GM21381 (cell line): ENCODE measurements around the gene ALKBH2.

ENCODE experiments used
- ATAC-seq: cut with Tn5 transposase; IDR thresholded peaks from one replicate; pipeline ENCODE4 v1.9.1; 2021; ENCODE audit warnings: mild to moderate bottlenecking, moderate library complexity; ENCODE audit not compliant: unreplicated experiment

The ALKBH2 gene

DNA sequence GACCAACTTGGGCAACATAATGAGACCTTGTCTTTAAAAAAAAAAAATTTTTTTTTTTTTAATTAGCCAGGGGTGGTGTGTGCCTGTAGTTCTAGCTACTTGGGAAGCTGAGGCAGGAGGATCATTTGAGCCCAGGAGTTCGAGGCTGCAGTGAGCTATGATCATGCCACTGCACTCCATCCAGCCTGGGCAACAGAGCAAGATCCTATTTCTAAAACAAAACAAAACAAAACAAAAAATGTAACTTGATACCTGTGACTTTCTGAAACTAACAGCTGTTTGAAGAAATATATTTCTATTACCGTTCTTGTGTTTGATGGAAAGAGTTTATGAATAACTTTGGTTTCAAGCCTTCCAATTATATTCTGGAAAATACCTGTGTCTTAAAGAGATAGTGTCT is 21.4 kb upstream of the ALKBH2 start:
- ATAC-seq = no peak

GRCh38 chr12:109113661-109114321 is 20.5 kb upstream of the ALKBH2 start:
- ATAC-seq = no peak

GRCh38 chr12:109112720-109113465 is 19.6 kb upstream of the ALKBH2 start:
- no peak for ATAC-seq

DNA sequence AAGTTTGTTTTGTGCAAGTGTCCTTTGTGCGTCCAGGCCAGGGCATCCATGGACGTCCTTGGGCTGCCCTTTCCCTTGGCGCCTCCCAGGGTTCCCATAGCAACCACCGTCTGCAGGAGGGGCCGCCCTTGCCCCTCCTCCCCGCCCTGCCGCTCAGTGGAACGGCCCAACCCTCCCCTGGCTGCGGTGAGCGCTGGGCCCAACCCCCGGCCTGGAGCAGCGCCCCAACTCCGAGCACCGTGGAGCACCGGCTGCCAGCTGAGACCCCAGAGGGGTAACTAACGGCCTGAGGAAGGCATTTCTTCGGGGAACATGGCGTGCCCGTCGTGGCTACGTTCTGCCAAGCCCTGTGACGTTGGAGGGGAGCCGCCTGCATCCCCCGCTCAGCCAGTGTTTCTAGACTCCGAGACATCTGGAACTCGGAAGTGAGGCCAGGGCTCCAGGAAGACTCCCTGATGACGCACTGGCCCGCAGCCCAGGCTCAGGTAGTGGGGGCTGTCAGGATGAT is 17.8 kb upstream of the ALKBH2 start:
- peak; percentile 83 for ATAC-seq

DNA sequence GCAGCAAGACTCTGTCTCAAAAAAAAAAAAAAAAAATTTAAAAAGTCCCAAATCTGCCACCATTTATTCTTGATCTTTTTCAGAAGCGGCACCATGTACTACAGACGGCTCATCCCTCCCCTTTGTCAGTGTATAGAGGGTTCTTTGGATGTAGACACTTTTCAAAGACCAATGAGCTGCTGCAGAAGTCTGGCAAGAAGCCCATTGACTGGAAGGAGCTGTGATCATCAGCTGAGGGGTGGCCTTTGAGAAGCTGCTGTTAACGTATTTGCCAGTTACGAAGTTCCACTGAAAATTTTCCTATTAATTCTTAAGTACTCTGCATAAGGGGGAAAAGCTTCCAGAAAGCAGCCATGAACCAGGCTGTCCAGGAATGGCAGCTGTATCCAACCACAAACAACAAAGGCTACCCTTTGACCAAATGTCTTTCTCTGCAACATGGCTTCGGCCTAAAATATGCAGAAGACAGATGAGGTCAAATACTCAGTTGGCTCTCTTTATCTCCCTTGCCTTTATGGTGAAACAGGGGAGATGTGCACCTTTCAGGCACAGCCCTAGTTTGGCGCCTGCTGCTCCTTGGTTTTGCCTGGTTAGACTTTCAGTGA is 16.6 kb upstream of the ALKBH2 start:
- no peak for ATAC-seq

DNA sequence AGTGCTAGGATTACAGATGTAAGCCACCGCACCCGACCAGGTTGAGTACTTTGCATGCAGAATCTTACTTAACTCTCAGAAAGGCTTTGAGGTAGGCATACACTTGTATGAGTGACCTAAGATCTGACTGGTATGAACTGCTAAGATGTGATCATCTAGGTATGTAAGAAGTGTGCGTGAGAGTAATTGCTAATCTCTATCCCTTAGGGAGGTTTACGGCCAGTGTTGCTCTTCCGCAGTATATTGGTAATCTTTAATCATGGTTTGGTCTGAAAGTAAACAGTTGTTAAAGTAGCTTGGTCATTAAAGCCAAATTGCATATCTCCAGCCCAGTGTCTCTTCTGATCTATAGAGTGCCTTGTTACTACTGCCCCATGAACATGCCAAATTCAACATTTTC is 11.9 kb upstream of the ALKBH2 start:
- ATAC-seq = no peak

DNA sequence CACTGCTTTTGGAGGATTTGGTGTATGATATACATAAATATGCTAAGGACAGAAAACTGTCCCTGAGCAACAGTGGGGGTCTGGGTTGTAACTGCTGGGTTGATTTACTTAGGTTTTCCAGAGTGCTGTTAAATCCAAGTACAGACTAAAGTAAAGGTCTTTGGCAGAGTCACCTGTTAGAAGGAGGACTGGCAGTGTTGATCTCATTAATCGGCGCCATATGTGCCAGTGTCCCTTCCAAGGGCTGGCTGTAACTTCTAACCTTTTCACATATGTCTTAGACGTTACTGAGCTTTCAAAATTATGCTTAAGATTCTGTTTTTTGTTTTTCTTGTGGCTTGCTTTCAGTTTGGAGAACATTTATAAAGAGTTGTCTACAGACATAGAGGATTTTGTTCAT is 9.2 kb upstream of the ALKBH2 start:
- ATAC-seq = no peak

DNA sequence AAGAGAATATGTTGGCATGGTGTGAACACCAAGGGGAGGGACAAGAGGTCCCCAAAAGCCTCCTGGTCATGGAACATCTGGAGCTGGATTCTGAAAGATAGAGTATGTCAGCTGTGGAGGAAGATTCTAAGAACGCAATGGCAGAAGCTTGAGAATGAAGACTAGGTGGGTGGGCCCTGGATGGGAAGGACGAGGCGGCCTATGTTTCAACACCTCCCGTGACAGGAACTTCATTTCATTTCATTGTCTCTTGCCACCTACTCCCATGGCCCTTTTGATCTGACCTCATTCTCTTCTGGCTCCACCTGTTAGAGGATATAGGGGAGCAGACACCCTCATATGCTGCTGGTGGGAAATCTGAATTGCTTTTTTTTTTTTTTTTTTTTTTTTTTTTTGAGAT is 7.5 kb upstream of the ALKBH2 start:
- ATAC-seq = no peak

GRCh38 chr12:109099431-109100020 is 6.3 kb upstream of the ALKBH2 start:
- no peak for ATAC-seq

GRCh38 chr12:109098651-109099050 is 5.4 kb upstream of the ALKBH2 start:
- no peak for ATAC-seq

GRCh38 chr12:109098183-109098604 is 4.9 kb upstream of the ALKBH2 start:
- peak; percentile 26 for ATAC-seq

DNA sequence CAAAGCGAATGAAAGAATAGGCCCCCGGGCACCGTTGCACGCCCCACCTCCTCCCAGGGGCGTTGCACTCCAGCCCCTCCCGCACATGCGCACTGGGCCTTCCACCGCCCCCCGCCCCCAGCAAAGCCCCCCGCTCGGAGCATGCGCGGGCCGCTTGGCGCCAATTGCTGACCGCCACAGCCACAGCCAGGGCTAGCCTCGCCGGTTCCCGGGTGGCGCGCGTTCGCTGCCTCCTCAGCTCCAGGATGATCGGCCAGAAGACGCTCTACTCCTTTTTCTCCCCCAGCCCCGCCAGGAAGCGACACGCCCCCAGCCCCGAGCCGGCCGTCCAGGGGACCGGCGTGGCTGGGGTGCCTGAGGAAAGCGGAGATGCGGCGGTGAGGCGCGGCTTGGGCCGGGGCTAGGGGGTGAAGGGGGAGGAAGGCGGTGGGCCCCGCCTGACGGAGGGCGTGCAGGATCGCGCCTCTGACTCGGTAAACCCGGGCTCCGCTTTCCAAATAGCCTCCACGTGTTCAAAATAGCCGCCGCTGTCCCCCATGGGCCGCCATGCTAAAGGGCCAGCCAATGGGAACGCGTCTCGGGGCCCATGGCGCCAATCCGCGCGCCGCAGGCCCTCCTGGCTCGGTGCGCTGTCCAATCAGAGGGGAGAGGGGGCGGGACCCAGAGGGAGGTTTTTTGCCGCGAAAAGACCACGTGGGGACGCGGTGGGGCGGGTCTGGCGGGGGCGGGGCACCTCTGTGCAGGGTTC is 4.3 kb upstream of the ALKBH2 start, which contains the start of gene UNG:
Gene UNG, plus strand, starts transcription at position 163 of the 748 bp plus-strand sequence. Its CDS starts 83 bp downstream, at position 246.
- ATAC-seq = peak; percentile 83

DNA sequence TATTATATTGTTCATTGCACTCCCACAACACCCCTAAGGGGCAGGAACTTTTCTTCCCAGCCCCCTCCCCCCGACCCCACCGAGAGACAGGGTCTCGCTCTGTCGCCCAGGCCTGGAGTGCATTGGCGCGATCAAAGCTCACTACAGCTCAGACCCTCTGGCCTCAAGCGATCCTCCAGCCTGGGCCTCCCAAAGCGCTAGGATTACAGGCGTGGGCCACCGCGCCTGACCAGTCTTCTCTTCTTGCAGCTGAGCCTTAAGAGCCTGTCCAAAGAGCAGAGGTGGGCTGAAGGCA is 3.8 kb upstream of the ALKBH2 start:
- no peak for ATAC-seq

DNA sequence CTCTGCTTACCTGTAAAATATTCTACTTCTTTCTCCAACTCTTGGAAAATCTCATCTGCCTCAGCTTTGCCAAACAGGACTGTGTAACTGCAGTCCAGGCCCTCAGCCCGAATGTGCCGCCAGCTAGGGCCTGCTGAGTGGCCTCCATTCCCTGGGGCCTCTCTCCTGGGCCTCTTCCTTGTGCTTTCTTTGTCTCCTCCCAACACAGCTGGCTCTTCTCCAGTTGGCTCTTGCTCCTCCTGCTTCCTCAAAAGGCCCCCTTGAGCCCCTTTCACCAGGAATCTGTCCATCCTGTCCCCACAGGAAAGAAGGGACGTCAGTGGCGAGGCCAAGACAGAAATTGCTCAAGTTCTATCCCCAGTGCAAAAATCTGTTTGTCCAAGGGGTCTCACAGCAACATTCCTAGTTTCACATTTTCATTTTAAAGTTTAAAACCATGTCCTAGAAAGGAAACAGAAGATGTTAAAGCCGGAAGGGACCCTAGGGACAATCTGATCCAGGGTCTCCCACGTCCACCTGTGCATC is 713 bp downstream of the ALKBH2 start:
- ATAC-seq = no peak

DNA sequence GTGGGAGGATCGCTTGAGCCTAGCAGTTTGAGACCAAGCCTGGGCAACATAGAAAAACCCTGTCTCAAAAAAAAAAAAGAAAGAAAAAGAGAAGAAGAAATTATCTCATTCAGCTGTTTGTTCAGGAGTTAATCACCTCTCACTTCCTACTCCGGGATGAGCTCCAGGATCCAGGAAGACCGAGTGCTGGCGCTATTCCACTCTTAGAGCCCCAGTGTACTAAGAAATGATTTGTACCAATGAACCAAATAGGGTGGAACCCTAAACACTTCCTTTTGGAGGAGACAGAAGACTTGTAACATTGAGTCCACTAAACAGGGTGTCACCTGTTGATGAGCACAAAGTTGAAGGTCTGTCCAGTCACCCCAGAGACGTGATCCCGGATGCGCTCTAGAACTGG is 3.6 kb downstream of the ALKBH2 start:
- no peak for ATAC-seq

DNA sequence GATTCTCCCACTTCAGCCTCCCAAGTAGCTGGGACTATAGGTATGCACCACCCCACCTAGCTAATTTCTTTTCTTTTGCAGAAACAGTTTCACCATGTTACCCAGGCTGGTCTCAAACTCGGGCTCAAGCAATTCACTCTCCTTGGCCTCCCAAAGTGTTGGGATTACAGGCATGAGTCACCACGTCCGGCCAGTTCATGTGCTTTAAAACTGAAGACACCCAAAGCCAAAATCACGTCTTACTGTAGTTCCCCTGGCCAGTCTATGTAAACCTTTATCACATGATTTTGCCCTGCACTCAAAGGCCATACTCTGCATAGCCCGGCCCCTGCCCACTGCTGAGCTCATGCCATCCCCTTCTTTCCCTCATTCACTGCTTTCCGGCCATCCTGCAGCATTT is 4.5 kb downstream of the ALKBH2 start:
- ATAC-seq = no peak

GRCh38 chr12:109087250-109087649 is 6.0 kb downstream of the ALKBH2 start:
- ATAC-seq = no peak

GRCh38 chr12:109085590-109085989 is 7.7 kb downstream of the ALKBH2 start:
- no peak for ATAC-seq

DNA sequence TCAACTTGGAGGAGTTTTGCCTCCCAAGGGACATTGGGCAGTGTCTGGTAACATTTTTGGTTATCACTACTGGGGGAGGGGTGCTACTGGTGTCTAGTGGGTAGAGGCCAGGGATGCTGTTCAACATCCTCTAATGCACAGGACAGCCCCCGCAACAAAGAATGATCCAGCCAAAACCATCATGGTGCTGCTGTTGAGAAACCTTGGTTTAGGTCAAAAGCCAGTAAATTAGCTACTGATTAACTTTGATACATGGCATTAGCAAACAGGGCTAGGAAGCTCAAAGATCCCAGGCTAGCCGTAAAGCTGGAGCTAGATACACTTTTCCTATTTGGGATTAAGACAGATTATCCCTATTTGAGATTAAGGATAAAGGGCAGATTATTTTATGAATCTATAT is 8.8 kb downstream of the ALKBH2 start:
- no peak for ATAC-seq

GRCh38 chr12:109082751-109083150 is 10.5 kb downstream of the ALKBH2 start:
- ATAC-seq = no peak

DNA sequence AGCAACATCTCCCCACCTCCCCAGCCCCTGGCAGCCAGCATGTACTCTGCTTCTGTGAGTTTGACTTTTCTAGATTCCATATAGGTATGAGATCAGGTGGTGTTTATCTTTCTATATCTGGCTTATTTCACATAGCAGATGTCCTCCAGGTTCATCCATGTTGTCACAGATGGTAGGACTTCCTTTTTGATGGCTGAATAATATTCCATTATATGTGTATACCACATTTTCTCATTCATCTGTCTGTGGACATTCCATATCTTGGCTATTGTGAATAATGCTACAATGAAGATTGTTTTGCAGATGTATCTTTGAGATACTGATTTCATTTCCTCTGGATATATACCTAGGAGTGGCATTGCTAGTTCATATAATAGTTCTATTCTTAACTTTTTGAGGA is 18.4 kb downstream of the ALKBH2 start:
- ATAC-seq = no peak
